ENCODE data around the gene SMPD3.

Gene SMPD3

DNA sequence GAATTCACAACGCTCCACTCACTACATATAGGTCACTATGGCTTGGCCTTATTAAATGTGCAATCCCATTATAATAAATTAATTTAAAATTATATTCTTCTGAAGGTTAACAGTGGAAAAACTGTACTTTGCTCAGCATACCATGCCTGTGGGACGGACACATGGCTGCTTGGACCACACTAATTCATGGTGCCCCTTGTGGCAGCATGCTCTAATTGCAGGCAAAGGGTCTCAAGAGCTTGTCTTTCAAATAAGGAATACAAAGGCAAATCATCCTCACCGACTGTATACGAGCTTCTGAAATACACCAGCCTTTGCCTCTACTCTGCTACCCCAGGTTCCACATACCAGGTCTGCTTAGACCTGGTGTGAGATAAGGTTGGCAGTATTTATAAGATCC lies 11.7 kb downstream of the SMPD3 start:
- in situ Hi-C loops (cut with MboI; ENCODE audit: low sequenced_read_pairs): no loop called here

DNA sequence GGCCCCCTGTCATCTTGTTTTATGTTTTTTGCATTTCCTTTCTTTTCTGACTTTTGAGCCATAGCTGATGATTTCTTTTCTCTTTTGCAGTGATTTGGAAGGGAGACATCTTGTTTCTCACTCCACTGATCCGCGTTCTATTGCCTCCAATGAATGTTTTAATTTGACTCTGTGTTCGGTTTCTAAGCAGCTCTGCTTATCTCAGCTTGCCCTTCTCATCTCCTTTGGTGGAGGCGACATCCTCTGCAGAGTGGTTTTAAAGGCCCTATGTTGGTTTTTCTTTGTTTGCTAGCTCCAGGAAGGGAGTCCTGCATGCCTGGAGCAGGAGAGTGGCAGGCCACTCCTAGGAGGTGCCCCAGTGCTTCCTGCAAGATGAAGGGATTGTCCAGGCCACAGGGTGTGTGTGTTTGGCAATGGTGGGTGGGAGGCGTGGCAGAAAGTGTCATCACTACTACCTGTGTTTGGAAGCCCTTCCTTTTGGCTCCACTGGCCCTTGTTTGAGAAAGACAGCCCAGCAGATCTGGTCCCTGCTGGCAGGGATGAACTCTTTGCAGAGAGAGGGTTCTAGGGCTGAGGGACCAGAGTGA lies 13.6 kb downstream of the SMPD3 start:
- in situ Hi-C loops (cut with MboI; ENCODE audit: low sequenced_read_pairs): no loop called here

DNA sequence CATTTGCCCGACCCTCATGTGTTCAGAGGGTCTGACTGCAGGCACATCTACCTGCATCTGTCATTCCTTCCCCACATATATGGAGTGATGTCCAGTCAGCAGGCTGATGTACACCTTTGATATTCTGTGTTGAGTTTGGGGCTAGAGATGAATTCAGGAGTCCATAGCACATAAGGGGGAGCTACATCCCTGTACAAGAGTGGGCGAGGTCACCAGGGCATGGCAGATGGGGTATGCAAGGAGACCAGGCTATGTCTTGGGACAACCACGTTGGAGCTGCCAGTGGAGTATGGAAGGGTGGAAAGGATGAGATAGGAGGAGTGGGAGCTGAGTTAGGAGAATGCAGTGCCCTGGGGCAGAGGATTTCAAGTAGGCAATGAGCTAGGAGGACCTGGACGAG lies 15.0 kb downstream of the SMPD3 start:
- in situ Hi-C loops (cut with MboI; ENCODE audit: low sequenced_read_pairs): no loop called here

DNA sequence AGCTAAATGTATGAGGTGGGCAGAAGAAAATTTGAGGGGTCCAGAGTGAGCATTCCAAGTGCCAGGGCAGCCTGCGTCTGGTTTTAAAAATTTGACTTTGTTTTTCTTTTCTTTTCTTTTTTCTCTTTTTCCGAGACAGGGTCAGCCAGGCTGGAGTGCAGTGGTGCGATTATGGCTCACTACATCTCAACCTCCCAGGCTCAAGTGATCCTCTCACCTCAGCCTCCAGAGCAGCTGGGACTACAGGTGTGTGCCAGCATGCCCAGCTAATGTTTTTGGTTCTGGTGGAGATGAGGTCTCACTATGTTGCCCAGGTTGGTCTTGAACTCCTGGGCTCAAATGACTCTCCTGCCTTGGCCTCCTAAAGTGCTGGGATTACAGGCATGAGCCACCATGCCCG lies 15.6 kb downstream of the SMPD3 start:
- in situ Hi-C loops (cut with MboI; ENCODE audit: low sequenced_read_pairs): no loop called here

DNA sequence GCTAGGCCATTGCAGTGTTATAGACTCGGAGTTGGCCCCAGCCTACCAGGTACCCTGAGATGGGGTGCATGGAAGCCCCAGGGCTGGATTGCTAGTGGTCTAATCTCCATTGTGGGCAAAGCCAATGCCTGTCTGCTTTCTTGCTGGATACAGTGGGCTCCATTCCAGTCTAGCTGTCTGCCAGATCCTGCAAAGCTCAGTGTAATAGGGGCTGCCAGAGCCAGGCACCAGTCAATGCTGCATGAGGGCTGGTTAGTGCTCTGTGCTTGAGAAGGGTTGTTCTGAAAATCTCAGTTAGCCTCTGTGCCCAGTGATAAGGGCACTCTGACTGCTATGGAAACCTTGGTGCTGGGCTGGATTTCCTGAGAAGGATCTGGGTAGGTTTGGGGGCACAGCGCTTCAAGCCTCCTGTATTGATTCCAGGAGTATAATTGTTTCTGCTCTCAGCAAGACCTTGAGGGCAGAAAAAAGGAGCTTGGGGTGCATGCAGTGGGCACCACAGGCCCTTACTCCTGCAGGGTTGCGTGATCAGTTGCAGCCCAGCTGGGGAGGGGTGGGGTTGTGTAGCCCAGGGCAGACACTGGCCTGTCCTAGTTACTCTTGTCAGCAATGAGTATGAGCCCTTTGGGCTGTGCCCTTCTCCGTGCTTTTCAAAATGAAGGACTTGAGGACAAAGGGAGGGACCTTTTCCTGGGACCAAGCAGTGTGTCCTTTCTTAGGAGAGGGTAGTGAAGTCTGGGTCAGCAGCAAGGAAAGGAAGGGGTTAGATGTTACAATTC lies 19.0 kb downstream of the SMPD3 start:
- in situ Hi-C loops (cut with MboI; ENCODE audit: low sequenced_read_pairs): no loop called here

DNA sequence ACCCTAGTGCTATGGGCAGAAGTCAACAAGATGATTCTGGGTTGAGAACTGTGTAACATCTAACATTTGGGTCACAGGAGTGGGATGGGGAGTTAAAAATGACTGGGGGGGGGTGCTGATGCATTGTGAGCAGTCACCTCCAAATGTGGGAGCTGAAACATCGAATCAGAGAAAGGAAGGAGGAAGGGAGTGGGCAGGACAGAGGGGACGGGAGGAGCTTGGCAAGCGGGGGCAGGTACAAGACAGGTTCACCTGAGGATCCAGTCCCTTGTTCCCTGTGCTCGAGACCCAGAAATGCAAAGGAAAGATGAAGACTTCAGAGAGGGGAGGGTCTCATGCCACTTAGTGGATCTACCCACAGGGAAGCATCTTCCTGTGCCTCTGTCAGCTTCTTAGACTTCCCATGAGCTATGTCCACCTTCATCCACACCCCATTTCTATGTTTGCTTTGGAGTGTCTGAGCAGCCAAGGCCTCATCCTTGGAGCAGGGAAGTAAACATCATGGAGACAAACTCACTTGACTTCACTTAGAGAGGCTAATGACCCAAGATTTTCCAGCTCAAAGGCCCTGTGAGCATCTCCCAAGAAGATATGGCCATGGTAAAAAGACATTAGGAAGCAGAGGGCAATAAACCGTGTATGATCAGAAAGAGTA lies 20.5 kb downstream of the SMPD3 start:
- in situ Hi-C loops (cut with MboI; ENCODE audit: low sequenced_read_pairs): no loop called here

DNA sequence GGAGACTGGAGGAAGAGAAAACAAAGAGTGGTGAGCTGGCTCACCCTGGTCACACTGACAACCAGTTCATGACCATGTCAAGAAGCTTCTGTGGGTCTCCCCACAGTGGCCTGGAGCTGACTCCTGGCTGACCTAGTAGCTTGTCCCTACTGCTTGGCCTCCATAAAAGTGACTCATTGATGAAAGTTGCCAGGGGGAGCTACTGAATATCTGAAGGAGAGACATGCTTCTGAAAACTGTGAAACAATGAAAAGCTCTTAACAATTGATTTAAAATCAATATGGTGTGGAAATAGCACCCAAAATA lies 22.0 kb downstream of the SMPD3 start:
- in situ Hi-C loops (cut with MboI; ENCODE audit: low sequenced_read_pairs): no loop called here

DNA sequence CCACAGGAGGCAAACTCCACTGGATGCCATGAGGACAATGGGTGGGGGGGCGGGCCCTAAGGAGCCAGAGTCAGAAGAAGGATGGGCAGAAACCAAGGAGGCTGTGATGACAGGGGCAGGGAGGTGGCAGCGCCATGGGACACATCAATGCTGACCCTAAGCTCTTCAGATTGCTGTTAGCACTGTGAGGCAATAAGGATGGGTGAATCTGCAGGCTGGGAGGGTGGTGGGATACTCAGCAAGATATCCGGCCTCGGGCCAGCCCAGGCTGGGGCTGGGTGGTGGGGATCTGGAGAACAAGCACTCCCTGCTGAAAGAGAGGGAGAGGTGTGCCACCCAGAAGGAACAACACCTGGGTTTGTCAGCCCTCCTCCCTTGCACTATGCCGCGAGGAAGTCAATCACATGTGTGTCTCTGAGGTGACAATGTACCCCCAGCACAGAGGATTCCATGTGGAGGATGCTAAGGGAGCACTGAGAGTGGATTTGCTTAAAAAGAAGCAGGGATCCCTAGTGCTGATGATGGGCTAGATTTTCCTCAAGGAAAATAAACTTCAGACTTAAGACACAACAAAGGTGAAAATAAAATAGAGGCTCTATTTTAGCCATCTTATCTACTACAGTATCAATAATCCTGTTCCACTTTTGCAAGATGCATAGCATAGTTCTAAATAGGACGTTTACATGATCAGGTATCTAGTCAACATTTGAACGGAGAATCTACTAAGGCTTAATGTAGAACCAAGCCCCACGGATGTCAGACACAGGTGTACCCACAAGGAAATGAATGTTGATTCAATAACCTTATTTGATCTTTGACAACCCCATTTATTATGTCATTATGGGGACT lies 22.6 kb downstream of the SMPD3 start:
- in situ Hi-C loops (cut with MboI; ENCODE audit: low sequenced_read_pairs): no loop called here

DNA sequence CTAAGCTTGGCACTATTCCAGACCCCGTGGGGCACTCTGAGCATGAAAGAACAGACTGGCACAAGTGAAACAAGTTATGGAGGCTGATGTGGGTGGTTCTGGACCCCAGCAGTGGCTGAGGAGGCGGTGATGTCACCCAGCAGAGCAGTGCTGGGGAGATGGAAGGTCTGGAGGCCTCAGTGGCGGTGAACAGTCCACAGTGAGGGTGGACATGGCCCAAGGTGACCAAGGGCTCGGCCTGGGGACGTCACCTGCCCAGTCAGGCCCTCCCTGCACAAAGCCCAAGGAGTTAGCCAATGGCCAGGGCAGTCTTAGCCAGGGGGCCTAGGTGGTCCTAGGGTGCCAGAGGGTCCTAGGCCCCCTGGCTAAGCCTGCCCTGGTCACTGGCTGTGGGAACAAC lies 24.5 kb downstream of the SMPD3 start:
- in situ Hi-C loops (cut with MboI; ENCODE audit: low sequenced_read_pairs): no loop called here

DNA sequence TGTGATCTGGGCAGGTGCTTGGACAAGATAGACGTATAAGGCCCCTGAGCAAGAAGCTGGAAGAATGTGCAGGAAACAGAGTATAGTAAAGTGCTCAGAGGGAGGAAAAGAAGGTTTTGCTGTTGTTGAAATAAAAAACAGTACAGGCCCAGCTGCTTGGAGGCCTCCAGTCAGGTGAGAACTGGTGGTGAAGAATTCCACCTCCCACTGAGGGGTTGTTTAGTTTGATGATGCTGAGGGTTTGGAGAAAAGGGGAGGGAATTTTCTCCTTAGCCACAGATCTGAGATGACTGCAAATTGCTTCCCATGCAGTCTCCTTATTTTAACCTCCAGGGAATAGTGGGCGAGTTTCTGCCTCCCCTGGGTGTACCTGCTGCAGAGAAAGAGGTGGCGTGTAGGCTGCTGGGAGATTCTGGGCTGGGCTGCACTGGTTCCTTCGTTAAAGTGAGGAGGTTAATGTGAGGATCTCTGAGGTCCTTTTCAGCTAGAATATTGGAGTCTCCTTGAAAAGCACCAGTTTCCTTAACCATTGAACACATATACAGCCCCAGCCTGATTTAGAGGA lies 25.8 kb downstream of the SMPD3 start:
- in situ Hi-C loops (cut with MboI; ENCODE audit: low sequenced_read_pairs): no loop called here

DNA sequence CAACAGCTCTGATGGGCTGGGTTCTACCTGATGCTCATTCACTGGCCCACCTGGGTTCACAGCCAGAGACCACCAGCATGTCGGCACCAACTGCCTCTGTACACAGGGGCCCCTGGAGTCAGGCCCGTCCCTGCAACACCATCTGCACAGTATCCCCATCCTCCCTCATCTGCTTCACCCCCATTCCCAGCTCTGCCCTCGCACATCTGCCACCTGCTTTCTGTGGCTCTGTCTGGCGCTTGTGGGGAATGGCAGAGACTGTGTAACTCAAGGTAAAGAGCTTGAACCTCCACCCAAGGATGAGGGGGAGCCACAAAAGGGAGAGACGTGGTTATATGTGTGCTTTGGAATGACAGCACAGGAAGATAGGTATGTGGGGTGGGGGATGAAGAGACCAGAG lies 27.2 kb downstream of the SMPD3 start:
- in situ Hi-C loops (cut with MboI; ENCODE audit: low sequenced_read_pairs): no loop called here

DNA sequence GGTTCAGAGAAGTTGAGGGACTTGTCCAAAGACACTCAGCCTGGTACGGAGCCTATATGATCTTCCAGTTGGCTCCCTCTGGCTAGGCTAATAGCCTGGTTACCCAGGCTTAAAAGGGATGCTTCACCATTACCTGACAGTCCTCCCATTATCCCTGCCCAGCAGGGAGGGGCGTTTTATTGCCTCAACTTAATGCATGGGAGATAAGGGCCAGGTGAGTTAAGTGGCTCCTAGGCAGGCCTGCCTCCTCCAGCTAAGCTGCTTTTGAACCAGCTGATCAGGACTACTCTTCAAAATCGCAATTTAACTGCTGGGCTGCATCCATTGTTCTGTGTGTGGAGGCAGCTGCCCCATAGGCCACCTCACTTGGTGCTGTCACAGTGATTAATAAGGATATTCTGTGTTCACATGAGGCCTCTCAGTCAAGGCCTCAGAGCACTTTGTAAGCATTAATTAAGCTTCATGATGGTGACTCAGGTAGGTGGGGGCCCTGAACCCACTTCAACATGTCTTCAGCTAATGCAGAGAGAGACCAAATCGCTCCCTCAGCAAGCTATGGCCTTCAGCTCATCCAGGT lies 27.9 kb downstream of the SMPD3 start:
- in situ Hi-C loops (cut with MboI; ENCODE audit: low sequenced_read_pairs): no loop called here

DNA sequence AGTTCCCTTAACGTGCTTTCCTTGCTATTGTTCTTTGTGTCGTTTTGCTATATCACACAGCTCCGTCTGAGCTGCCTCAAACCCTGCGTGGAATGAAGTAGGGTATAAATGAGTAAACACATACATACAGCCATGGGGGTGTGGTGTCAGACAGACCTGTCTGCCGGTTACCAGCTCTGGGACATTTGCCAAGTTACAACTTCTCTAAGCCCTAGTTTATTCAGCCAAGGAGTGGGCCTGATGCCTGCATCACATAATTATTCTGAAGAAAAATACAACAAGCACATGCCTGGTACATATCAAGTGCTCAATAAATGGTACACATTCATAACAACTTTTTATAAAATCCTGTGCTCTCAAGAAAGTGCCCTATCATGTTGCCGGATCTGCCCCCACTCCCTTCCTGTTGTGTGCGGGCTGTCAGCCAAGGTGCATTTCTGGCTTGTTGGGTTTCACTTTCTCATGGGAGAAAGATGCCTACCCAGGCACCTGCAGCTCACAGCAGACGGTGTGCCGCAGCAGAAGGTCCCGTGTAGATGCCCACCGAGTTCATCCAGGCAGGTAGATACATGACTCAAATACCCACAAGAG lies 30.5 kb downstream of the SMPD3 start:
- in situ Hi-C loops (cut with MboI; ENCODE audit: low sequenced_read_pairs): no loop called here

DNA sequence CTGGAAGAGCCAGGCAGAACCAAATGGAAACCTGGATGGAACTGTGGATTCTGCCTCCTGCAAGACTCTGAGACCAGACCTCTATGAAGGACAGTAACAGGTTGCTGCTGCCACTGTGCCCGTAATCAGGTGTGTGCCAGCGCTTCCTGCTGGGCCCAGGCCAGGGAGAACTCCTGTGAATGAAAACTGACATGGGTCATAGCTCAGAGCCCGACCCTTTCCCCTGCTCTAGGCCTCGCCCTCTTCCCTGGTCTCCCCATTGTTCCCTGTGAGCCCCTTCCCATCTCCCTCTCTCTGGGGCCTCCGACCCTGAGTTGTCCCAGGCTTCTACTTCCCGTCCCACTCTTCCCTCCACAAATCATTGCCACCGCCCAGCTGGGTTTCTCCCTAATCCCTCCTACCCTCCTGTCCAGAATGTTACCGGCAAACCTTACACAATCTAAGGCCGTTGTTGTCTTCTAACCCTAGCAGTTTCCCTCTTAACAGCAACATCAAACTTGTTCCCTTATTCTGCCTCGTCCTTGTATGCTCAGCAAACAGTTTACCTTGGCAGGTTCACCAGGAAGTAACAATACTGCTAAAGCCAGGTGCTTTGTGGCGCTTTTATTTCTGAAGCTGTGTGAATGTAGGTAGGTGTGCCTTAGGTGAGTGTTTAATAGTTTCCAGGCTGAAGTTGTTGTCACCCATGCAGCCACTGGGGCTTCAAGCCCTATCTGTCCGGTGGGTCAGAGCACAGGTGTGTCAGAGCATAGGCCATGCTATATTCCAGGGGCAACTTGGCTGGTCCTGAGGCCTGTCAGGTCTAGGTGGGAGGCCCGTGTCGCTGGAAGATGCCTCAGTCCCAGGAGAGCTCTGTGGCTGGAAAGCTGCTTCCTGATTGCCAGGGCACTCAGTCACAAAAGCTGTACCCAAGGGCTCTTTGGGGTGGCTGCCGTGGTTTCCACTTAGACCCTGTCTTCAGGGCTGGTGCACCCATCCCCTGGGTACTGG lies 32.0 kb downstream of the SMPD3 start:
- in situ Hi-C loops (cut with MboI; ENCODE audit: low sequenced_read_pairs): no loop called here

DNA sequence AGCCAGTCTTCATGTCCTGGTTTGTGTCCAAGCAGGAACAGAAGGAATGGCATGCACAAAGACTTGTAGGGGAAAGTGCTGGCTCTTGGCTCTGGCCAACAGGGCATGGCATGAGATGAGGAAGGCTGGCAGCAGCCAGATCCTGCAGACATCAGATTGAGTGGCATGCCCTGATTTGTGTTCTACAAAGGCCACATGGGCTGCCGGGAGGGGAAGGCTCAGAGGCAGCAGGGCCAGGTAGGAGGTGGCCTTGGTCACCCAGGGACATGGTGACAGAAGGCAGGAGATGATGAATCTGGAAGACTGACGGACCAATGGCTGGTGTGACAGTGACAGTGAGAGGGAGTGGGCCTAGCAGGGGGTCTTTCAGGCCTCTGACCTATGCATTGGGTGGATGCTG lies 33.7 kb downstream of the SMPD3 start:
- in situ Hi-C loops (cut with MboI; ENCODE audit: low sequenced_read_pairs): no loop called here

DNA sequence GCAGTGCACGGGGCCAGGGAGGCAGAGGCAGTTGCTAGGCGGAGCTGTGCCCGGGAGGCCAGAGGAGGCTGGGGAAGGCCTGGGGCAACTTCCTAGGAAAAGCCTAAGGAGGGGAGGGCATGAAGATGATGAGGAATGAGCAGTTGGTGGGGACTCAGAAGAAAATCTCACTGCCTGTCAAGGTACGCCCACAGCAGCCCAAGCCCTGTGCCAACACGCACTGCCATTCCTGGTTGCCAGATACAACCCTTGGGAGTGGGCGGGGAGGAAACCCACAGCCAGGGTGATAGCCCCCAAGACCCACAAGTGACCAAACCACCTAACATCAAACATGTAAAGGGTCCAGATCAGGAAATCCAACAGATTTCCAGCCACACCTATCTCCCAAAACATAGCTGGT lies 36.2 kb downstream of the SMPD3 start:
- in situ Hi-C loops (cut with MboI; ENCODE audit: low sequenced_read_pairs): no loop called here

DNA sequence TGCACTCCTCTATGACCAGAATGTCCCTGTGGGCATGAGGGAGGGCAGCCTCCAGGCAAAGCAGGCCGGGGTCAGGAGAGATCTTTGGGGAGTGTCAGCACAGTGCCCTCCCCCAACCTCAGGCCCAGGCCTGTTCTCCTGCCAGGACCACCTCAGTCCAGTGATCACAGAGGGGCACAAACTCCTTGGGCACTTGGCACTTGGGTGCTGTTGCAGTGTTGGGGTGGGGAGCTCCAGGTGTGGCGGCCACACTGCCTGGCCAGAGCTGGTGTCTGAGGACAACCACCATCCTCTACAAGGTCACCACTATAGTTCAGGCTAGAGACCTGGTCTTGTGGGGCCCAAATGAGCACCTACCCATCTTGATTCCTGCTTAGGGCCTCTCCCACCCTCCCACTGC lies 37.2 kb downstream of the SMPD3 start:
- in situ Hi-C loops (cut with MboI; ENCODE audit: low sequenced_read_pairs): no loop called here

DNA sequence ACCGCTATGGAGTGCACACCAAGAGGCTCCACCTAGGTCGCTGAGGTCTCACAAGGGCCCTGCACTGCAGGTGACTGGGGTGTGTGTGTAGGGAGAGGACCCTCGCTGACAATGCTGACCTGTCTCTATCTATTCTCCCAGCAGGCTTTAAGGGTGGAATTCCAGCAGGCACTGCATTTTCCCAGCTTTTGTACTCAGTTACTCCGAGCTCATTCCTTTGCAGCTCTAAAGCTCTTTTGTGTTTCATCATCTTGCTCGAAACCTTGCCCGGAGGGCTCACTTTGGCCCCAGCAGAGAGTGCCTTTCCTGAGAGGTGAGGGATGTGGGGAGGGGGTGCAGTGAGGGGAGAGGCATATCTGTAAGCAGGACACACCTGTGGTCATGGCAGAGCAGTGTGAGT lies 39.3 kb downstream of the SMPD3 start:
- in situ Hi-C loops (cut with MboI; ENCODE audit: low sequenced_read_pairs): no loop called here

DNA sequence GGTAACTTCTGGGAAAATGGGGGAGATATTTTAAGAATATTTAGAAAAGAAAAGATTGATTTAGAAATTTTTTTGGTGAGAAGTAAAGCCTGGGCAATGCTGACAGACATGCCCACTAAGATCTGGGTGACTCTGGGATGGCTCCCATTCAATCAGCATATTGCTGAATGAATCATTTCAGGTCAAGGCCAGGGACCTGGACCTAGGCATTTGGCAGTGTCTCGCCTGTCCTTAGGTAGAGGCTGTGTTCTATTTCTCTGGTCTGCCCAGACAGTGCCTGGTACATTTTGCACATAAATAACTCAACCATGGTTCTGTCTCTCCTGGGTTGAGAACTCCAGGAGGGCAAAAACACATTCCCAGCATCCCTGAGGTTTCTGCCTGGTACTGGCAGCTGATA lies 39.9 kb downstream of the SMPD3 start:
- in situ Hi-C loops (cut with MboI; ENCODE audit: low sequenced_read_pairs): no loop called here

Measured in hTERT RPE-1 (cell line).